ENCODE measurements around the gene INPP5A. TPM values are rescaled to one million over a fixed set of nuclear protein-coding genes. Genes with fewer than 3 reads are reported as not detected.
A peak's percentile ranks its signal among the peaks of the same experiment; 100 is the strongest.
"Not testable (repeated sequence)": the region's sequence is repeated elsewhere in the genome, so short reads cannot be mapped to it uniquely, and the experiment has no call there.

INPP5A gene
- total and polyA plus RNA-seq, 2 experiments from 2014 or later = 41.2 to 53.6 TPM

DNA sequence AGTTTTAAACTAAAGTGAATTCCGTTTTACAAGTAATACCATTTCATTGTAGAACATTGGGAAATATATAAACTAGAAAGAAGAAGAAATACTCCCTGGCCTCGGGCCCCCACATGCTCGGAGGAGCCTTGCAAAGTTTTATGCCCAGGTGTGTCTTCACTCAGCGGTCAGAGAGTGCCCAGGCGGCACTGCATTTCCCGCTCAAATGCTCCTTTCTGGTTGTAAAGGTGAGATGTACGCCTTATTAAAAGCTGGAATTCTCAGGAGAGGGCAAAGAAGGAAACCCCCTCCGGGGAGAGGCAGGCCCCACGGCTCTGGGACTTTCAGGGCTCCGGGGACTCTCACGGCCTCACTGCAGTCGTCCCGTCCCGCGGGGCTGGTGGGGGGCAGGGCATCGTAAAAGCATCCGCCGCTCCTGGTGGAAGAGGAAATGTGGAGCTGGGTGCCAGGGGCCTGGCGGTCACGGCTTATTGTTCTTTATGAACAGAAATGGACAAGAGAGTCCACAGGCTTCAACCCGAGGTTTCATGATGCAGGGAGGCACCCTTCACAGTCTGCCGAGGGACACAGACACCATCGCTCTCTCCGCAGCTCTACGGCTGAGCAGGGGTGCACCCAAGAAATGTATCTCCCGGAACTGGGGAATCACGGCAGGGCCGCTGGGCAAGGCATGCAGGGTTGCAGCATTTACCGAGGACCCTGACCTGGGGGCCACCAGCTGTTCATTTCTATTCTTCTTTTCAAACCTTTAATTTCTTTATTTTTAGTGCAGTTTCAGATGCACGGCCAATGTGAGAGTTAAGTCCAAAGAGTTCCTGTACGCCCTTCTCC is 47.7 kb upstream of the INPP5A start:
- H3K27ac ChIP-seq = no peak overlapping the region
- H3K4me2 ChIP-seq = no peak overlapping the region
- DNase-seq (ENCODE audit: low spot score) = no peak
- TF ChIP-seq EZH2phosphoT487 (IDR thresholded peaks at IDR 0.05; ENCODE audit: low read depth, severe bottlenecking, unreplicated experiment) (no peak), CTCF (IDR thresholded peaks at IDR 0.05; ENCODE audit: poor library complexity) (no peak), EZH2 (IDR thresholded peaks at IDR 0.05; ENCODE audit: borderline replicate concordance) (no peak)
- no peaks in the 10 kb centered on the region for H3K9me3 ChIP-seq (ENCODE audit: low read depth)
- H3K4me1 ChIP-seq (ENCODE audit: insufficient read depth) = peaks cover 4% of the 10 kb centered on the region
- 79% methylated on average over 29 of the region's 31 CpGs for WGBS (ENCODE audit: low lambda C conversion rate, missing lambda C conversion rate)
- H2AFZ ChIP-seq = no peak overlapping the region
- H3K27me3 ChIP-seq = no peaks in the 10 kb centered on the region
- H3K4me3 ChIP-seq = no peak overlapping the region
- H3K9me2 ChIP-seq (replicated peaks; ENCODE audit: insufficient read depth) = no peaks in the 10 kb centered on the region
- no peaks in the 10 kb centered on the region for H3K36me3 ChIP-seq (replicated peaks; ENCODE audit: insufficient read depth, low read depth)
- no peaks in the 10 kb centered on the region for H4K20me1 ChIP-seq (ENCODE audit: insufficient read depth, poor library complexity, severe bottlenecking)
- H3K79me2 ChIP-seq = no peaks in the 10 kb centered on the region

DNA sequence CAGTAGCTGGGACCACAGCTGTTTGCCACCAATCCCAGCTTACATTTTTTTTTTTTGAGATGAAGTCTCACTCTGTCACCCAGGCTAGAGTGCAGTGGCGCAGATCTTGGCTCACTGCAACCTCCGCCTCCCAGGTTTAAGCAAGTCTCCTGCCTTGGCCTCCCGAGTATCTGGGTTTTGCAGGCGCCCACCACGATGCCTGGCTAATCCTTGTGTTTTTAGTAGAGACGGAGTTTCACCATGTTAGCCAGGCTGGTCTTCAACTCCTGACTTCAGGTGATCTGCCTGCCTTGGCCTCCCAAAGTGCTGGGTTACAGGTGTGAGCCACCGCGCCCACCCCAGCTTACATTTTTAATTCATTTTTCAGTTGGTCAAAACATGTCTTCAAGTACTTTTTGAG is 46.1 kb upstream of the INPP5A start:
- H3K4me3 ChIP-seq; H3K27me3 ChIP-seq; H3K79me2 ChIP-seq; H3K36me3 ChIP-seq (replicated peaks; ENCODE audit: insufficient read depth, low read depth); H3K4me2 ChIP-seq; H3K4me1 ChIP-seq (ENCODE audit: insufficient read depth); H3K27ac ChIP-seq; DNase-seq (ENCODE audit: low spot score); H3K9me3 ChIP-seq (ENCODE audit: low read depth); H4K20me1 ChIP-seq (ENCODE audit: insufficient read depth, poor library complexity, severe bottlenecking); H2AFZ ChIP-seq; H3K9me2 ChIP-seq (replicated peaks; ENCODE audit: insufficient read depth): not testable (repeated sequence)
- over 99% methylated on average over 8 of the region's 8 CpGs for WGBS (ENCODE audit: low lambda C conversion rate, missing lambda C conversion rate)

- 89% methylated on average over 21 of the region's 21 CpGs for WGBS (ENCODE audit: low lambda C conversion rate, missing lambda C conversion rate)
- Histone ChIP-seq H2AFZ (no peak overlapping the region), H3K4me2 (no peak overlapping the region), H3K9me3 (ENCODE audit: low read depth) (no peaks in the 10 kb centered on the region), H3K27me3 (no peaks in the 10 kb centered on the region), H4K20me1 (ENCODE audit: insufficient read depth, poor library complexity, severe bottlenecking) (no peaks in the 10 kb centered on the region), H3K27ac (peak overlapping the region; percentile 20), H3K9me2 (replicated peaks; ENCODE audit: insufficient read depth) (no peaks in the 10 kb centered on the region), H3K4me1 (ENCODE audit: insufficient read depth) (peaks cover 4% of the 10 kb centered on the region), H3K79me2 (no peaks in the 10 kb centered on the region), H3K36me3 (replicated peaks; ENCODE audit: insufficient read depth, low read depth) (no peaks in the 10 kb centered on the region), H3K4me3 (no peak overlapping the region)
- TF ChIP-seq EZH2phosphoT487 (IDR thresholded peaks at IDR 0.05; ENCODE audit: low read depth, severe bottlenecking, unreplicated experiment) = no peak
- no peak for TF ChIP-seq EZH2 (IDR thresholded peaks at IDR 0.05; ENCODE audit: borderline replicate concordance)
- TF ChIP-seq CTCF (IDR thresholded peaks at IDR 0.05; ENCODE audit: poor library complexity) = no peak
- DNase-seq (ENCODE audit: low spot score) = no peak
Observed at GRCh38 chr10:132492323-132493025, 45.1 kb upstream of the INPP5A start.

DNA sequence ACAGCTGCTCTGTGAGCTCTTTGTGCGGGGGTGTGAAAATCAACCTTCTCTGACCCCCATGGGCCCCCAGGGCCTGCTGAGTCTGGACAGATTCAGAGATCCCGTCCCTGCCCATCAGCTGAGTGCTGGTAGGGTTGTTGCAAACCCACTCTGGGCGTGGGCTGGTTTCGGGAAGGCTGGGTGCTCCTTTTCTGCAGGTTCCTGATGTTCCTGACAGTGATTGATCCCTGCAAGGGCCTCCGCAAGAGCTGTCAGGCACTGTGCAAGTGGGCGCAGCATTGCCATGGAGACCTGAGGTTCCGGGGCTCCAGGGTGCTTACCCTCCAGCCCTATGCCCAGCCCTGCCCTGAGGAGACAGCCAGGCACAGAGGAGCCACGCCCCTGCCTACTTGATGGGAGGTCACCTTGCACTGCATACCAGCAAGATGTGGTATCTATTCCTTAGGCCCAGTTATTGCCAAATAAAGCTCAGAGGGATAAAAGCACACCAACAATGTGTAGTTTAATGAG is 44.3 kb upstream of the INPP5A start:
- Histone ChIP-seq H3K4me3 (no peak overlapping the region), H3K4me1 (ENCODE audit: insufficient read depth) (peaks cover 4% of the 10 kb centered on the region), H3K9me2 (replicated peaks; ENCODE audit: insufficient read depth) (no peaks in the 10 kb centered on the region), H3K36me3 (replicated peaks; ENCODE audit: insufficient read depth, low read depth) (no peaks in the 10 kb centered on the region), H2AFZ (no peak overlapping the region), H3K27ac (no peak overlapping the region), H3K9me3 (ENCODE audit: low read depth) (no peaks in the 10 kb centered on the region), H3K79me2 (no peaks in the 10 kb centered on the region), H3K27me3 (no peaks in the 10 kb centered on the region), H4K20me1 (ENCODE audit: insufficient read depth, poor library complexity, severe bottlenecking) (no peaks in the 10 kb centered on the region), H3K4me2 (no peak overlapping the region)
- no peak for DNase-seq (ENCODE audit: low spot score)
- no peak for TF ChIP-seq EZH2 (IDR thresholded peaks at IDR 0.05; ENCODE audit: borderline replicate concordance)
- TF ChIP-seq CTCF (IDR thresholded peaks at IDR 0.05; ENCODE audit: poor library complexity) = no peak
- TF ChIP-seq EZH2phosphoT487 (IDR thresholded peaks at IDR 0.05; ENCODE audit: low read depth, severe bottlenecking, unreplicated experiment) = no peak
- 83% methylated on average over 6 of the region's 8 CpGs for whole genome bisulfite sequencing (ENCODE audit: low lambda C conversion rate, missing lambda C conversion rate)
